ENCODE results near the gene DIS3L2. TPM values are rescaled to one million over a fixed set of nuclear protein-coding genes. Genes with fewer than 3 reads are reported as not detected.

The DIS3L2 gene
- total and polyA plus RNA-seq, 2 experiments from 2014 or later = 15.2 to 25.3 TPM

DNA sequence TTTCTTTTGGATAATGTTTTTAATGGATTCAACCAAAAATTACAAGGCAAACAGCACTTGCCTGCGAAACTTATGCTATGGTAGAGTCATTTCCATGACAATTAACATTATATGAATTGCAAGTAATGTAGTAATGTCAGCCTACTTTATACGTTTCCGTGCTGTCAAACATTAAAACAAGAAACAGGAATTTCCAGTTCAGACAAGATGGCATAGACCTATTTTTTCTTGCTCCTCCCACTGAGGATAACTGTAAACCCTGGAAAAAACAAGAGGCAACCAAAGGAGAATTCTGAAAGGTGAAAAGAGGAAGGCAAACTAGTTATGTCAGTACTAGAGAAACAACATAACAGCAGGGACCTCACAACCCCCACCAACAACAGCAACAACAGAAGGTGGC, 170.7 kb downstream of the DIS3L2 start (continued):
- TF ChIP-seq ZNF462 (CRISPR knock-in tag; IDR thresholded peaks at IDR 0.05) (no peak), EZH2 (IDR thresholded peaks at IDR 0.05; ENCODE audit: low read depth, unreplicated experiment) (no peak), NANOG (IDR thresholded peaks at IDR 0.05; ENCODE audit: borderline replicate concordance) (no peak)

DNA sequence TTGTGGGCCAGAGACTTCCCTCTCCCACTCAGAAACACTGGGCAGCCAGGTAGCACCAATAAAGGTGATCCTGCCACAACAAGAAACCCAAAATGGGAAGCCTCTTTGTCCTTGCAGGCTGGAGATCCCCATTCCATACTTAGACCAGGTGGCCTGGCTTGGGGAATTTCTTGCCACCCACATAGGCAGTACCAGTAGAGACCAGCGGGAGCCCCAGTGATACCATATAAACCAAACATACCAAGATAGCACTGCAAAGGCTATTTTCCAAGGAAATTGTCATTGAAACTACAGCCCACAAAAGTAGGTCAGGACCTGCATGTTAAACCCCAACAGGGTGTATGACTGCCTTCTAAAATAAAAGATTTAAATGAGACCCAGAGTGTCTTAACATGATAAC, 171.6 kb downstream of the DIS3L2 start:
- peak overlapping the region; percentile 30; the same call in 1 of the 2 replicates for H3K27ac Mint-ChIP-seq
- H3K36me3 ChIP-seq (ENCODE audit: insufficient read depth) = no peaks in the 10 kb centered on the region
- H3K4me3 Mint-ChIP-seq = no peak overlapping the region
- no peak overlapping the region for H3K27ac ChIP-seq (ENCODE audit: low read depth)
- H3K9me2 ChIP-seq (ENCODE audit: insufficient read depth) = no peaks in the 10 kb centered on the region
- peaks cover 5% of the 10 kb centered on the region for H3K27me3 Mint-ChIP-seq (ENCODE audit: insufficient read depth, low read depth, poor library complexity)
- H3K79me2 ChIP-seq (replicated peaks; ENCODE audit: insufficient read depth) = no peaks in the 10 kb centered on the region
- no peaks in the 10 kb centered on the region for H4K20me1 ChIP-seq (replicated peaks; ENCODE audit: insufficient read depth)
- TF ChIP-seq CTCF (conservative IDR thresholded peaks at IDR 0.05; ENCODE audit: low read depth in 2 of 2) = peak in 1 of 2 experiments; percentile 28; a peak in 2 of 4 replicates
- TF ChIP-seq ZNF114 (CRISPR knock-in tag; IDR thresholded peaks at IDR 0.05) = no peak
- TF ChIP-seq JUNB (IDR thresholded peaks at IDR 0.05; ENCODE audit: unreplicated experiment) = no peak
- TF ChIP-seq, protein P1, sequence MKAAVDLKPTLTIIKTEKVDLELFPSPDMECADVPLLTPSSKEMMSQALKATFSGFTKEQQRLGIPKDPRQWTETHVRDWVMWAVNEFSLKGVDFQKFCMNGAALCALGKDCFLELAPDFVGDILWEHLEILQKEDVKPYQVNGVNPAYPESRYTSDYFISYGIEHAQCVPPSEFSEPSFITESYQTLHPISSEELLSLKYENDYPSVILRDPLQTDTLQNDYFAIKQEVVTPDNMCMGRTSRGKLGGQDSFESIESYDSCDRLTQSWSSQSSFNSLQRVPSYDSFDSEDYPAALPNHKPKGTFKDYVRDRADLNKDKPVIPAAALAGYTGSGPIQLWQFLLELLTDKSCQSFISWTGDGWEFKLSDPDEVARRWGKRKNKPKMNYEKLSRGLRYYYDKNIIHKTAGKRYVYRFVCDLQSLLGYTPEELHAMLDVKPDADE (IDR thresholded peaks at IDR 0.05) = no peak
- H3K9me3 Mint-ChIP-seq = no peaks in the 10 kb centered on the region
- peaks cover 22% of the 10 kb centered on the region for H3K4me1 Mint-ChIP-seq
- no peaks in the 10 kb centered on the region for H3K27me3 ChIP-seq (ENCODE audit: insufficient read depth)
- H2AFZ ChIP-seq = no peak overlapping the region
- DNase-seq (ENCODE audit: low spot score) (peak; percentile 62), ATAC-seq (peak; percentile 95)
- H3F3A ChIP-seq (replicated peaks; ENCODE audit: low read depth) = no peaks in the 10 kb centered on the region
- no peaks in the 10 kb centered on the region; the same call in 2 of the 3 replicates for H3K36me3 Mint-ChIP-seq (ENCODE audit: low read depth)
- peaks cover 18% of the 10 kb centered on the region for H3K4me1 ChIP-seq (ENCODE audit: insufficient read depth)
- no peak overlapping the region for H3K4me2 ChIP-seq
- no peak overlapping the region for H3K4me3 ChIP-seq
